AG04450 (cell line): ENCODE measurements around the gene ASCC1. TPM values are rescaled to one million over a fixed set of nuclear protein-coding genes. Genes with fewer than 3 reads are reported as not detected.

Experiments used
- CTCF ChIA-PET: fragments of 300-600, 350-600 bp; formaldehyde crosslinking; extraction: SDS; loops from one replicate; lab custom pipeline; 2022; ENCODE audit warnings: antibody characterized with exemption, inconsistent platforms; lab: Charles Lee
- POLR2A ChIA-PET: fragments of 350-600 bp; formaldehyde crosslinking; extraction: SDS; loops from one replicate; lab custom pipeline; 2021; ENCODE audit warnings: antibody characterized with exemption, inconsistent platforms; lab: Yijun Ruan, JAX
- DNase-seq: peaks from one replicate; pipeline ENCODE4 v3.0.0-alpha.2; 2011; ENCODE audit warnings: low read depth, low spot score
- H3K27ac ChIP-seq: one replicate; pipeline ENCODE4 v1.5.1; 2012; ENCODE audit warnings: low read depth, low read length, control low read depth
- H3K27me3 ChIP-seq: one replicate; pipeline ENCODE4 v1.6.0; 2012; ENCODE audit warnings: low read length; ENCODE audit not compliant: control insufficient read depth, insufficient read depth
- H3K4me3 ChIP-seq: 2 replicates; pipeline ENCODE4 v1.5.1; 2011; ENCODE audit warnings: mild to moderate bottlenecking, low read depth, low read length, control low read depth
- H3K9me3 ChIP-seq: 2 replicates; pipeline ENCODE4 v1.5.1; 2012; ENCODE audit warnings: low read length; ENCODE audit not compliant: control insufficient read depth, insufficient read depth
- CTCF ChIP-seq: IDR thresholded peaks from 2 replicates; pipeline ENCODE4 v1.5.1; 2011; ENCODE audit warnings: low read depth, low read length, control low read depth, inconsistent platforms
- polyA plus RNA-seq: library from polyadenylated mRNA; depleted of rRNA; stranded (reverse); fragments of >200 nt; gene quantifications from 2 replicates; pipeline ENCODE4 v1.2.3, GENCODE V29; 2011

Gene ASCC1
- polyA plus RNA-seq, 1 experiment, result 43.7 TPM

DNA sequence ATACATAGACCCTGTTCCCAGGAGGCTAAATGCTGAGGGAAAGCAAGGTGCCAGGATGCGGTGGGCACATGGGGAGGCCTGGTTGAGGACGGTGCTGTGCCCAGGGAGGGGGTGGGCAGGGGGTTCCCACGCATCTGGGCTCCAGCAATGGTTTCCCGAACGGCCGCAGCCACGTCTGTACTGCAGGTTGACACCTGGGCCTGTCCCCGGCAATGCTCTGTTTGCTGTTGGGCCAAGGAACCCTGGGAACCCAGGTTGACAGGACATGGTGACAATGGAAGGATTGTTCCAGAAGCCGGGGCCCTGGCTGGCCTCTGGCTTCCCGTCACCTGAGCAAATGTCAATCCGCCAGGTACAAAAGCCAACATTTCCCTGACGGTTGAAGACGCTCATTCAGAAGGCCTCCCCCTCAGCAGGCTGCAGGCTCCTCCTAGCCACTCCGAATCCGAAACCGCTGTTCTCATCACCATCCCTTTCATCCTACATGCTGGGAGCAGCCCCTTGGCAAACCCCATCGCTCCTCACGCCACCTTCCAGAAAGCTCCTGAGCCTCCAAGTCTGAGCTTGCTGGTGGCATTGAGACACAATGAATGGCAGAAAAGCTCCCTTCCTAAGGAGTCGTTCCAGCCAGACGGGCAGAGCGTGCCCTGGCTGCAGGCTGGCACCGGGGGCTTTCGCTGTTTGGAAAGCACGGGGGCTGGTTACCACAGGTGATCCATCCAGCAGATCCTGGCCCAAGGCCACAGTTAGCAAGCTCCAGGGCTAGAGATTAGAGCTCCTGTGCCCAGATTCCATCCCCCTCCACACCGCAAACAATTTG is 158.9 kb downstream of the ASCC1 start:
- Histone ChIP-seq H3K27me3 (peaks cover 28% of the 10 kb centered on the region), H3K27ac (no peak overlapping the region), H3K9me3 (no peaks in the 10 kb centered on the region; the same call in 1 of the 2 replicates), H3K4me3 (no peak overlapping the region)
- no peak for DNase-seq
- TF ChIP-seq CTCF, result no peak
- ChIA-PET CTCF (interaction anchor here (0.5 to 3.9 kb wide), 4 partner anchors 8 to 161 kb away, joined by 3 to 32 read pairs (median 4); no protein-coding TSS in a partner anchor), POLR2A (no interaction called here)

DNA sequence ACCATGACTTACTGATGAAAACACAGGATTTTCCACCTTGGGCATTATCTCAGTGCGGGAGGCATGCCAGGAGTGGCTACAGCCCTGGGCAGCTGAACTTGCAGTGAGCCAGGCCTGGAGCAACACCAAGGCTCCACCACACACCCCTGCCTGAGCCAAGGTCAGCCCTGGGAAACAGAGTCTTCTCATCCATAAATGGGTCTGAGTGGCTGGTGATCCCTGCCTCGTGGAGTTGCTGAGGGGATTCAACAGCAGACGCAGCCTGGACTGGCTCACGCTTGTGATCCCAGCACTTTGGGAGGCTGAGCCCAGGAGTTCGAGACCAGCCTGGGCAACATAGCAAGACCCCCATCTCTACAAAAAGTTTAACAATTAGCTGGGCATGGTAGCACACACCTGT is 160.0 kb downstream of the ASCC1 start:
- ChIA-PET POLR2A (no interaction called here), CTCF (interaction anchor here (1.7 kb wide), 1 partner anchor 160 kb away, joined by 6 read pairs; no protein-coding TSS in a partner anchor)
- no peaks in the 10 kb centered on the region; the same call in 1 of the 2 replicates for H3K9me3 ChIP-seq
- DNase-seq, result no peak
- no peak overlapping the region for H3K4me3 ChIP-seq
- no peak overlapping the region for H3K27ac ChIP-seq
- TF ChIP-seq CTCF, result no peak
- peaks cover 21% of the 10 kb centered on the region for H3K27me3 ChIP-seq

DNA sequence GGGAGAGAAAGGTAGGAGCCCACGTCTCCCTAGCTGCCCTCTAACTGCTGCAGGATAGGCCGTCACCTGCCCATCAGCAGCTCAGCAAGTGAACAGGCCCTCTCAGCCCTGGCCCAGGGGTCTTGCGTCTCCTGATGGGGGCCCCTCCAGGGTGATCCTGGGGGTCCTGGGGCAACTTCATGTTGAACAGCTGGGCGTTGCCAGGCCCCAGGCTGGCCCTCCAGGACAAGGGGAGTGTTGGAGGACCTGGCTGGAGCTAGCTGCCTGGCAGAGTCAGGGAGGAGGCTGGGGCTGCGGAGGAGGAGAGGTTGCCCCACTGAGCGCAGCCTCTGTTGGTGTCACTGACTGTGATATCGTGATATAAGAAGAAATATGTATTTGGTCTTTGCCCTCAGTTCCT is 162.4 kb downstream of the ASCC1 start:
- H3K27me3 ChIP-seq, result peaks cover 9% of the 10 kb centered on the region
- peaks cover 4% of the 10 kb centered on the region for H3K9me3 ChIP-seq
- H3K4me3 ChIP-seq, result no peak overlapping the region
- POLR2A ChIA-PET, result no interaction called here
- CTCF ChIA-PET, result interaction anchor here (0.8 kb wide), 1 partner anchor 157 kb away, joined by 3 read pairs; no protein-coding TSS in a partner anchor
- no peak overlapping the region for H3K27ac ChIP-seq
- TF ChIP-seq CTCF, result no peak
- DNase-seq, result no peak

DNA sequence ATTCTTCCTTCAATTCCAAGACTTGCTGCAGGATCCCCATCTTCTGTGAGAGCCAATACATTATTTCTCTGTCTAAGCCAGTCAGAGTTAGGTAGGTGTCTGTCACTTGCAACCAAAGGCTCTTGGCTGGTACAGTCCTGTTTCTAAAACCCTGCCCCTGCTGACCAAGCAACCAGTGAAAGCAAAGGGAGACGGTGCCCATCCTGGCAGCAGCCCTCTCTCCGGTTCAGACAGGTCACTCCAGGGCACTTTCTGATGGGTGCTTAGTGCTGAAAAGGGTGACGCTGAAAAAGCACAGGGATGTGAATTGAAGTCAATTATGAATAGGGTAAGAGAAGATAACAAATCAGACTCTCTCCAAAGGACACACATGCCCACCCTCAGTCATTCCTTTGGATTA is 165.2 kb downstream of the ASCC1 start:
- Histone ChIP-seq H3K4me3 (no peak overlapping the region), H3K27me3 (peaks cover 4% of the 10 kb centered on the region), H3K9me3 (peaks cover 4% of the 10 kb centered on the region), H3K27ac (no peak overlapping the region)
- TF ChIP-seq CTCF, result no peak
- POLR2A ChIA-PET, result no interaction called here
- CTCF ChIA-PET, result interaction anchor here (0.8 to 8.3 kb wide), 6 partner anchors 16 to 287 kb away, joined by 4 to 168 read pairs (median 18); no protein-coding TSS in a partner anchor
- DNase-seq, result no peak
